ENCODE data around the gene EMC10.

Gene EMC10

DNA sequence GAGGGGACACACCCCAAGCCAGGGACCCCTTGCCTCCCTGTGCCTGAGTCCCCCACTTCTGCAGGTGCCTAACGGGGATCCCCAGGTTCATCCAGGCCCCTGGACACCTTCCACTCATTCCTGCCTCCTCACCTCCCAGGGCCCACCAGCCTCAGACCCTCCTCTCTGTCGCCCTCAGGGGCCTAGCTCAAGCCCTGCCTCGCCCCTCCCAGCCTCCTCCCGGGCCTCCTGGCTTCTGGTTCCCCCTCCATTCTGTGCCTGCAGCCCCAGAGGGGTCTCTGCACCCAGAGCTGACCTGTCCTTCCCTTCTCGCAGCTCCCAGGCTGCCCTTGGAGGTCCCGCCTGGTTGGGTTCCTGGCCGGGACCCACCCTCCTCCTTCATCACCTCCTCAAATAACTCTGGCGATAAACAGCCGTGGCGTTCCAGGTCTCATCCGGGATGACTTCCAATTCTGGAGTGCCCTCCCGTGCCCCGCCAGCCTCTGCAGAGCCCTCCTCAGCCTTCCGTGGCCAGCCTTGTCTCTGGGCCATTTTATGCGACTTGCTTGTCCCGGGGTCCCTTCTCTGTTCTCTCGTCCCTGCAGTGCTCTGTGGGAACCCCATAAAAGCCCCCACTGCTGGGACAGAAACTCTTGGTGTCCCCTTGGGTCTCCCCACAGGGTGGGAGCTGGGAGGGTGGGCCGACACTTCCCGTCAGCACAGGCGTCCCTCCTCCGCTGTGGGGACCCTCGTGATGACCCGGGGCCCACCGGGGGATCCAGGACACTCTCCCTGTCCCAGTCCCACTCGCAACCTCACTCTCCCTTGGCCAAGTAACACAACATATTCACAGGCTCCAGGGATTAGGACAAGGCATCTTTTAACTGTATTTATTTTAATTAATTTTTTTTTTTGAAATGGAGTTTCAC lies 25.5 kb downstream of the EMC10 start:
- DNase-seq (ENCODE audit: low spot score): no peak
- in situ Hi-C loops (cut with MboI; ENCODE audit: low sequenced_read_pairs, unreplicated experiment): no loop called here
- TF ChIP-seq CTCF (IDR thresholded peaks at IDR 0.05; ENCODE audit: borderline replicate concordance, control extremely low read depth, extremely low read depth, insufficient read depth, missing control alignments): no peak

DNA sequence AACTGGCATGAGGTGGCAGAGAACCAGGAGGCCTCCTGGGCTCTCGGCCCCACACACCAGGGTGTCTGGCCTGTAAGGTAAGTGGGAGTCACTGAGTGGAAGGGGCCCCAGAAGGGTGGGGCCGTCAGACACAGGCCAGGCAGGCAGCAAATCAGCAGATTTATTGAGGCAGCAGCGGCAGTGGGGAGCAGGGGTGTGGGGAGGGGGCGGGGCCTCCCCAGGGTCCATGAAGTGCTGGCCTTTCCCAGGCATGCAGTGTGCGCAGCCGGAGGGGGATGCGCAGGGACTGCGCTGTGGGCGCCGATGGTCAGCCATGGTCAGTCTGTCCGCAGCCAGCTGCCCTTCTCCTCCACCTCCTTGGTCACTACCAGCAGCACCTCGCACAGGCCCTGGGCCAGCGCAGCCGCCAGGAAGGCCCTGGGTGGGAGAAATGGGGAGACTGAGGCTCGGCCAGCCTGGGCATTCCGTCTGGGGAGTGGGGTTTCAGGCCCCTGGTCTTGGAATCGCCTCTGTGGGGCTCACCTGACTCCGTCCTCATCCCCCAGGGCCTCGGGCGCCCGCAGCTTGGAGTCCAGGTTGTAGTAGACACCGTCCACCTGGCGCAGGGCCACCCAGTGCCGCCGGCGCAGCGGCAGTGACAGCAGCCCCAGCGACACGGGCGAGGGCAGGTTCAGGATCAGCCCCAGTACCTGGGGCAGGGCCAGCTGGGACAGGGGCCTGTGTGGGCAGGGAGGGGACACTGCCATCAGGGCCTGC lies 29.7 kb downstream of the EMC10 start:
- in situ Hi-C loops (cut with MboI; ENCODE audit: low sequenced_read_pairs, unreplicated experiment): no loop called here
- DNase-seq (ENCODE audit: low spot score): no peak
- no peak for TF ChIP-seq CTCF (IDR thresholded peaks at IDR 0.05; ENCODE audit: borderline replicate concordance, control extremely low read depth, extremely low read depth, insufficient read depth, missing control alignments)

DNA sequence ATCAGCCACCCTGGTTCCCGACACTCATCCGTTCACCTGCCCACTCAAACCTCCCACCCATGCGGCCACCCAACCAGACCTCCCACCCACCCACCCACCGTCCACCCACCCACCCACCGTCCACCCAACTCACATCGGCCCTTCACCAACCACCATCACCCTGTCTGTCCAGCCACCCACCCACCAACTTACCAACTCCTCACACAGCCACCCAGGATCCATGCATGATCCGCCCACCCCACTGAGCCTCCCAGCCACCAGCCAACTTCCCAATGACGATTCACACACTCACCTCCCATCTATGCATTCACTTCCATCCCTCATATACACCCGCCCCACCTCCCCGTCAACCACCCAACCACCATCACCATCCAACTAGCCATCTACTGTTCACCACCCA lies 30.4 kb downstream of the EMC10 start:
- no peak for TF ChIP-seq CTCF (IDR thresholded peaks at IDR 0.05; ENCODE audit: borderline replicate concordance, control extremely low read depth, extremely low read depth, insufficient read depth, missing control alignments)
- no peak for DNase-seq (ENCODE audit: low spot score)
- in situ Hi-C loops (cut with MboI; ENCODE audit: low sequenced_read_pairs, unreplicated experiment): no loop called here

- no peak for TF ChIP-seq CTCF (IDR thresholded peaks at IDR 0.05; ENCODE audit: borderline replicate concordance, control extremely low read depth, extremely low read depth, insufficient read depth, missing control alignments)
- in situ Hi-C loops (cut with MboI; ENCODE audit: low sequenced_read_pairs, unreplicated experiment): no loop called here
- DNase-seq (ENCODE audit: low spot score): no peak
Measured at GRCh38 chr19:50507376-50507775, 31.1 kb downstream of the EMC10 start.

- no peak for TF ChIP-seq CTCF (IDR thresholded peaks at IDR 0.05; ENCODE audit: borderline replicate concordance, control extremely low read depth, extremely low read depth, insufficient read depth, missing control alignments)
- DNase-seq (ENCODE audit: low spot score): no peak
- in situ Hi-C loops (cut with MboI; ENCODE audit: low sequenced_read_pairs, unreplicated experiment): no loop called here
Measured at GRCh38 chr19:50508843-50509190, 32.5 kb downstream of the EMC10 start.

- TF ChIP-seq CTCF (IDR thresholded peaks at IDR 0.05; ENCODE audit: borderline replicate concordance, control extremely low read depth, extremely low read depth, insufficient read depth, missing control alignments): no peak
- DNase-seq (ENCODE audit: low spot score): no peak
- in situ Hi-C loops (cut with MboI; ENCODE audit: low sequenced_read_pairs, unreplicated experiment): no loop called here
Measured at GRCh38 chr19:50509366-50509765, 33.1 kb downstream of the EMC10 start.

All from GM13976 (cell line).